GM18909 (cell line): ENCODE measurements around the gene BCL2L14.

ENCODE experiments used
- ATAC-seq: cut with Tn5 transposase; IDR thresholded peaks from one replicate; pipeline ENCODE4 v1.9.1; 2021; ENCODE audit warnings: mild to moderate bottlenecking; ENCODE audit not compliant: unreplicated experiment, poor library complexity

BCL2L14 gene

GRCh38 chr12:12051668-12052067, 19.1 kb upstream of the BCL2L14 start:
- no peak for ATAC-seq

GRCh38 chr12:12054993-12055392, 15.7 kb upstream of the BCL2L14 start:
- ATAC-seq = no peak

GRCh38 chr12:12056951-12057350, 13.8 kb upstream of the BCL2L14 start:
- no peak for ATAC-seq

- no peak for ATAC-seq
These were observed 6.1 kb upstream of the BCL2L14 start for GRCh38 chr12:12064596-12064995.

- no peak for ATAC-seq
These were observed 2.0 kb upstream of the BCL2L14 start for GRCh38 chr12:12068751-12069150.

- no peak for ATAC-seq
These were observed 754 bp upstream of the BCL2L14 start for GRCh38 chr12:12069821-12070548.

GRCh38 chr12:12072064-12072760, 1.5 kb downstream of the BCL2L14 start:
- ATAC-seq = no peak

GRCh38 chr12:12079291-12079690, 8.6 kb downstream of the BCL2L14 start:
- ATAC-seq = no peak

- ATAC-seq = peak; percentile 68
These were observed 11.2 kb downstream of the BCL2L14 start for GRCh38 chr12:12081836-12082497.

- ATAC-seq = no peak
These were observed 12.9 kb downstream of the BCL2L14 start for GRCh38 chr12:12083688-12084087.

- ATAC-seq = no peak
These were observed 15.6 kb downstream of the BCL2L14 start for GRCh38 chr12:12086362-12086761.

GRCh38 chr12:12086973-12087692, 16.4 kb downstream of the BCL2L14 start:
- no peak for ATAC-seq

GRCh38 chr12:12087693-12088034, 16.9 kb downstream of the BCL2L14 start:
- ATAC-seq = no peak

- no peak for ATAC-seq
These were observed 17.4 kb downstream of the BCL2L14 start for GRCh38 chr12:12088147-12088546.

GRCh38 chr12:12088761-12089160, 18.0 kb downstream of the BCL2L14 start:
- no peak for ATAC-seq

- ATAC-seq = no peak
These were observed 20.3 kb downstream of the BCL2L14 start for GRCh38 chr12:12091071-12091470.

GRCh38 chr12:12091977-12092663, 21.4 kb downstream of the BCL2L14 start:
- ATAC-seq = no peak

GRCh38 chr12:12094481-12094880, 23.7 kb downstream of the BCL2L14 start:
- ATAC-seq = no peak

- no peak for ATAC-seq
These were observed 24.3 kb downstream of the BCL2L14 start for GRCh38 chr12:12095021-12095420.
